HUDEP-2 (cell line): ENCODE data around the gene DRC1.

Experiments used
- DNase-seq, 76 experiments: peaks; one replicate each; lab custom pipeline; 2025; ENCODE audit not compliant: unreplicated experiment in 76 of 76; lab: John Stamatoyannopoulos, UW

DRC1 gene

DNA sequence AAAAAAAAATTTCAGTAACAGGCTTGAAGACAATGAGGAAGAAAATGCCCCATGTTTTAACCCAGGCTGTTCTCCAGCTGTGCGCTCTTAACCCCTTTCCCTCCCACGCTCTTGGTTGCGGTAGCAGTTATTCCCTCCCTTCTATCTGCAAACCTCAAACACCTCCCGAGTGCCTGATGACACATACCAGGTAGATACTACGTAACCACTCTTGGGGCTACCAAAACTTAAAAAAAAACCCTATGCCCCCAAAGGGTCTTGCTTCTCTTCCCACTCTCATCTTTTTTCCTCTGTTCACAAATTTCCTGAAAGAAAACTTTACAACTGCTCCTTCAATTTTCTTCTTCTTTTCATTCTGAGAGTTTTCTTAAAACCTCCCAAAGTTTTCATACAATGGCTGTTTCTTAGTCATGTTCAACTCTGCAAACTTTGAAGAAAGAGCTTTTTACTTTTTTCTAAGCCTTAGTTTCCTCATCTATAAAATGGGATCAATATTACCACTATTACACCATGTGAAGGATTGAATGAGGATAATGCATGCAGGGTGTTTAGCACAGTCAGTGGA is 4.9 kb upstream of the DRC1 start:
- peak in 13 of 76 experiments; percentile 7 to 67 (median 24) for DNase-seq

DNA sequence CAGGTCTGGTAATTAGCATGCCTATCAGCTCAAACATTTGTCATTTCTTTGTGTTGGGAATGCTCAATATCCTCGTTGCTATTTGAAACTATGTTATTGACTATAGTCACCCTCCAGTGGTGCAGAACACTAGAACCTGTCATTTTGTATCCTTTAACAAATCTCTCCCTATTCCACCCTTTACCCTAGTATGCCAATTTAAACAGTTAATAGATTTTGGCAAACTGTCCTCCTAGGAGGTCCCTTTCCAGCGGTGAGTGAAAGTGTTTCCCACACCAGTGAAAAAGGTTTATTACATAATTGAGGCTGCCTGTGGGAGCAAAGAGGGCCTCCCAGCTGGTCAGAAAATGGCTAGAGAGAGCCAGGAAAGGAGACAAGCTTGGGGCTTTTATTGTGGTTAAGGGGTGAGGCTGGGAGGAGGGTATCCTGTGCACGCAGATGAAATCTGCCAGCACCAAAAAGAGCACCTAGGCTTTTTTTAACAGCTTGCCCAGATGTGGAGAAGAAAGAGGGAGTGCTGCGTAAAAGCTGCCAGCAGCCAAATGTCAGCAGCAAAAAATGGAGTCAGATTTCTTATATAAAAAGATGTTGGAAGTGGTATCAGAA is 1.8 kb upstream of the DRC1 start:
- no peak for DNase-seq

DNA sequence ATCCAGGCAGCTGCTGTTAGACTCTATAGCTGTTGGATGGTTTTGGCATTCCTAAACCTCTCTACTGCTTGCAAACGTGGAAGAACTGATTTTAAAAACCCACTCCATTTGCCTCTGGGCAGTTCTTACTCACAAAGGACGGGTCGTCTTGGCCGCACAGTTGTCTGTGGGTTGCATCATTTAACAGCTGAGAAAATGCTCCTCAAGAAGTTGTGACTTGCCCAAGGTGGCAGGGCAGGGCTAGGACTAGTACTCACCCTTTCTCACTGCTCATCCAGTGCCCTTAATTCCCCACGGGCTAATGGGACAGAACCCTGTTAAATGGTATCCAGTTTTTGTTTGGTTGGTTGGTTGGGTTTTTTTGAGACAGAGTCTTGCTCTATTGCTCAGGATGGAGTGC is 997 bp upstream of the DRC1 start:
- DNase-seq, result no peak

DNA sequence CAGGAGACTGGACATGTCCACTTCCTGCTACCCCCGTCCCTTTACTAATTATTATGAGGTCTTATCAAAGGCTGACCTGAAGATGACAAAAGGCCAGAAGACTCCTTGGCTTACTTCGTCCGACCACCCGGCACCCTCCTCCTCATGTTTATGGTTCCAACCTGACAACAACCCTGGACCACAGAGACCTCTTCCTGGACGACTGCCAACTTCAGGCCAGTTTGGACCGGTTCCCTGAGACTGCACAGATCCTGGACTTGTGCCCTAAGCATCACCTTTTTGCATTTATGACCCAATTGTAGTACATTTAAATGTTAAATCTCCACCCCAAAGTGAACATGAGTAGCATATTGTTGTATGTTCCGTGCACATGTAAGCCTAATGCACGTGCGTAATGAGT is 5.8 kb downstream of the DRC1 start:
- DNase-seq, result no peak

DNA sequence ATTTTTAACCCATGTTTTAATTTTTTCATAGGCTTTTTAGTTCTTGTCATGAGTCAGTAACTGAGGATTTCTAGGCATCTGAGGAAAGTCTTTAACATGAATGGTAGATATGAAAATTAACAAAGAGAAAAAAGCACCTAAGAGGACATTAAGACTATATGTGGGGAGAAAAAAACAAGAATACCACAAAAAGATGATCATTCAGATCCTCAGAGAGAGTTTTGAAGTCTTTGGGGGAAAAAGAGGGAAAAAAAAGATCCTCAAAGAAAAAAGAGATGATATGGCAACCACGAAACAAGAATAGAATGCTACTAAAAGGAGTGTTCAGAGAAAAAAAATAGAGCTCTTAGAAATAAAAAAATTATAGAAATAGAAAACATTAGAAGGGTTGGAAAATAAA is 8.1 kb downstream of the DRC1 start:
- no peak for DNase-seq

- no peak for DNase-seq
These were observed 9.1 kb downstream of the DRC1 start for GRCh38 chr2:26410764-26411243.

DNA sequence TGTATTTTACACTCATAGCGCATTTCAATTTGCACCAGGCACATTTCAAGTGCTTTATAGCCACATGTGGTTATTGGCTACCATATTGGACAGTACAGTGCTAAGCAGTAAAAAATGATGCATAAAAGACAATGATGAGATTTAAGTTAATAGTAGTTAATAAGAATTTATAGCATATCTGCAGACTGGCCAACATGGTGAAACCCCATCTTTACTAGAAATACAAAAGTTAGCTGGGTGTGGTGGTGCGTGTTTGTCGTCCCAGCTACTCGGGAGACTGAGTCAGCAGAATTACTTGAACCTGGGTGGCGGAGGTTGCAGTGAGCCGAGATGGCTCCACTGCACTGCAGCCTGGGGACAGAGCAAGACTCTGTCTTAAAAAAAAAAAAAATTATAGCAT is 9.7 kb downstream of the DRC1 start:
- no peak for DNase-seq

DNA sequence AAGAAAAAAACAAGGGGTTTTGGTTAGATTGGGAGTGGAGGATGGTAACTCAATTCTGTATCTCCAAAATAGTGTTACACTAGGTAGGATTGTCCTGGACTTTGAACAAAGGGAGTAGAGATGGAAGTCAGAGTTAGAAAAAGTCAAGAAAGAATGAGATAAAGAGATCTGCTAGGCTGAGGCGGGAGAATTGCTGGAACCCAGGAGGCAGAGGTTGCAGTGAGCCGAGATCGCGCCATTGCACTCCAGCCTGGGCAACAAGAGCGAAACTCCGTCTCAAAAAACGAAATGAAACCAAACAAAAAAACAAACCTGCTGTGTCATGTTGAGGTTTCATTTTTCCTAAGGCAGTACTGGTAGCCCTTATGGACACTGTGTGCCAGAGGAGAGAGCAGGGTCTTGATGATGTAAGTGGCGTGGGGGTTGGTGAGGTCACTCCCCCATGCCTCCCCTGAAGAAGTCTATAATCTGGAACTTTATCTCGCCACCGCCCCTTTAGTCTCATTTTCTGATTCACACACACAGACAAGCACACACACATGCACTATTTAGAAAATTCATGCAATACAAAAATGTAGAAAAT is 10.5 kb downstream of the DRC1 start:
- peak in 24 of 76 experiments; percentile 6 to 58 (median 22) for DNase-seq

DNA sequence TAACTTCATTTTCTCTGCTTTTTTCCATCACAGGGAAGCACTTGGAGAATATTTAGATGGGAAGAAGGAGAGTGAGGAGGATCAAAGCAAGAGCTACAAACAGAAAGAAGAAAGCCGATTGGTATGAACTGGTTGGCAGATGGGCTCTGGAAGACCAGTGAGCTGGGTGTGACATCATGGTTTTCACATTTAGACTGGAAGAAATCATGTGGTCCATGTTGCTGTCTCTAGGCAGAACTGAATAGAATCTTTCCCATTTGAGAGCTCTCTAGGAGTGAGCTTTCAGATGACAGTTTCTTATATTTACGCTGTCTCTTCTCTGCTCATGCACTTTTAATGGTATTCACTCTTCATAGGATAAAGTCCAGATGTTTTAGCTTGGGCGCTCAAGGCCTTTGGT is 12.6 kb downstream of the DRC1 start:
- no peak for DNase-seq

DNA sequence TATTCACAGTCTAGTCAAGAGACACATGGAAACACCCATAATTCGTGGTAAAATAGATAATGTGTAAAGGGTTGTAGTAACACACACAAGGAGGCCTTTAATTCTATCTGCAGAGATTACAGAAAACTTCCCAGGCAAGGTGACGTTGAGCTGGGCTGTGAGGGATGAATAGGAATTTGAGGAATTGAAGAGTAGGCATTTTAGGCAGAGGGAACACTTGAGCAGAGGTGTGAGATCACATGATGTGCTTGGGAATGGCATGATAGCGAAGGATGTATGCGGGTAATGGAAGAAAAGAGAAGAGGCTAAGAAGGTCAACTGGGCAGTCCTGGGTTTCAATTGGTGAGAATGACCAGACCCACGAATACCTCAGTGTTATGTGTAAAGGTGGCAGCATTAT is 20.2 kb downstream of the DRC1 start:
- no peak for DNase-seq

DNA sequence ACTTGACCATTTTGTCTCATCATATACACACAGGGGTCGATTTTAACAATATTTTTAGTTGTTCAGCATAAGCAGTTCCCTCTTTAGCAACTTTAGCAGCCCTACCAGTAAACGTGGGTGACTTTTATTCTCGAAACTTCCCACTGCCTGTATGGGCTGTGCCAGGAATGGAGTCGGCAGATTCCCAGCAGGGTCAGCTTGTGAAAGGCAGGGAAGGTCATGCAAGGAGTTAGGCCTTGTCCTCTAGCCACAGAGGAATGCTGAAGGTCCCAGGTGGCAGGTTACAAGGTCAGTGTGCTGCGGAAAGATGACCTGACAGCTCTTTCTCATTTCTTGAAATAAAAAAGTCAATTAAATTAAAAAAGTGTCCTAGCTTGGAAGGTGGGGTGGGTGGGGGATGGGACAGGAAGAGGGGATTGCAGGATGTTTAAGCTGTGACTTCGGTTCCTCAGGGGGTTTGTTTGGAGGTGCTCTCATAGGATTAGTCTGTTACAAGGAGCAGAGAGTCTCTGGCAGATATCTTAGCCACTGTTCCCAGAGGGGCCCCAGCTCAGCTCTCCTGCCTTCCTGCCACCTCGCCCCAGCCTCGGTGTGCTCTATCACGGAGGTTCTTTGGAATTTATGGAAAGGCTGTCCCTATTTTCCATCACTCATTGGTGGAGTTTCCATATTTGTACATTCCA is 21.4 kb downstream of the DRC1 start:
- DNase-seq, result no peak

DNA sequence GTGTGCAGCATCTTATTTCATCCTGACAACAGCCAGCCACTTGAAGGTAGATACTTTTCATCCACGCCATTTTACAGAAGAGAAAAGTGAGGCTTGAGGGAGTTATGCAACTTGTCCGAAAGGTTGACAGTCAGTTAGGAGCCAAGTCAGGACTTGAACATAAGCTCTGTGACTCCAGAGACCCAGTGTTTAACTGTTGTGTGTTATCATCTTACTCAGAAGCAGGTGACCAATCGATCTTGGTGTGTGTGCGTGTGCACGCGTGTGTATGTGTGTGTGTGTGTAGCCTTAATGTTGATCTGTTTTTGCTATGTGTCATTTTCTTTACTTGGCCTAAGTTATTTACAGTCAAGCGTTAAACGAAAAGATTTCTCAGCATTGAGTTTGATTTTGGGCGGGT is 22.0 kb downstream of the DRC1 start:
- no peak for DNase-seq

- no peak for DNase-seq
These were observed 22.5 kb downstream of the DRC1 start for GRCh38 chr2:26424221-26424620.

DNA sequence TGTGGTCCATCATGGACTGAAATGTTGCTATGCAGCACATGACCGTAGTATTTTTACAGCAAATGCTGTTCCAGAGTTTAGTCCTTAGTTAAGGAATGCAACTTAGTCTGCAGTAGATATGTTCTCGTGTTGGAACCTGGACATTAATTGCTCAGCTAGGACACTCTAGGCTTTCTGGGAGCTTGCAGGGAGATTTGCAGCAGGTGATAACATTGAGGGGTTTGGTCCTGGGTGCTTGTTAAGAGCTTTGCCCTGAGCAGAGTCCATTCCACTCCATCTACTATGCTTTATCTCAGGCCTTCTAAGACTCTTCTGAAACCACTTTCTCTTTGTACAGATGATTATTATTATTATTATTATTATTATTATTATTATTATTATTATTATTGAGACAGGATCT is 27.1 kb downstream of the DRC1 start:
- no peak for DNase-seq

GRCh38 chr2:26429779-26430578 is 28.3 kb downstream of the DRC1 start:
- DNase-seq, result no peak

DNA sequence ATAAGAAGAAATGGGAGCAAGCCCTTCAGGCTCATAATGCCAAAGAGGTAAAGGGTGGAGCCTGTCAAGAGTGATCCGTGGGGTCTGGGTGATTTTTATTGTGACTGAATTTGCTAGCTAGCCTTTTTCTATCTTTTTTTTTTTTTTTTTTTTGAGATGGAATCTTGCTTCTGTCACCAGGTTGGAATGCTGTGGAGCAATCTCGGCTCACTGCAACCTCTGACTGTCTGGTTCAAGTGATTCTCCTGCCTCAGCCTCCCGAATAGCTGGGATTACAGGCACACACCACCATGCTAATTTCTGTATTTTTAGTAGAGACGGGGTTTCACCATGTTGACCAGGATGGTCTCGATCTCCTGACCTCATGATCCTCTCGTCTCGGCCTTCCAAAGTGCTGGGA is 29.1 kb downstream of the DRC1 start:
- DNase-seq, result no peak

GRCh38 chr2:26432363-26432762 is 30.6 kb downstream of the DRC1 start:
- no peak for DNase-seq

DNA sequence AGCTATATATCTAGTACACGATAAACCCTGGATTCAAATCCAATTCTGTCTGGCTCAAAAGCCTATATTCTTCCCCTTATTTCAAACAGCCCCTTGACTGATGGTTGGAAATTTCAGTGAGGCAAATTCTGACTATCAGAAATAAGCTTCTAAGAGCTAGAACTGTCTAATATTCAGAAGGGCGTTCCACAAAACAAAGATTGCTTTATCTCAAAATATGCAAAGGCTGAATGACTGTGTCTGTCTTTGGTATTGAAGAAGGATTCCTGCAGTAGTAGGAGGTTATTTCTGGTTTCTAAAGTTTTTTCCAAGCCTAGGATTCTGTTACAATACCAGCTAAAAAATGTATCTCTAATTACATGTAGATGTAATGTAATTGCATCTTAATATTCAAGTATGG is 31.1 kb downstream of the DRC1 start:
- DNase-seq, result no peak

DNA sequence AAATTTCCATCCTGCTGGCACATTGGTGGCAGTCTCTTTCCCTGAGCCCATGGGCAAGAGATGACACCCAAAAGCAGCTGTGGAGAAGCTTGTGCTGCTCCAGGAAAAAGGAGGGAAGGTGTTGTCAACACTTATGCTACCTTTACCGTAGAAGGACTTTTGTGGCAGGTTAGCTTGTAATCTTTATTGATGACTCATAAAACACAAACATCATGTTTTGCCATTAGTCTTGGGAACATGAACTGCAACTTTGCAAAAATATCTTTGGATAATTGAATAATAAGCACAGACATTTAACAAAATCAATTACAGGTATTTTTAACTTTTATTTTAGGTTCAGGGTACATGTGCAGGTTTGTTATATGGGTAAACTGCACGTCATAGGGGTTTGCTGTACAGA is 33.4 kb downstream of the DRC1 start:
- no peak for DNase-seq

GRCh38 chr2:26438526-26438925 is 36.8 kb downstream of the DRC1 start:
- no peak for DNase-seq

- no peak for DNase-seq
These were observed 37.2 kb downstream of the DRC1 start for GRCh38 chr2:26438926-26439325.
